GM12878 (cell line): ENCODE data around the gene EEFSEC. TPM values are rescaled to one million over a fixed set of nuclear protein-coding genes. Genes with fewer than 3 reads are reported as not detected.

Experiments
- ATAC-seq: fragments of 200-7000 bp; cut with Tn5 transposase; 3 replicates; pipeline ENCODE4 v1.9.1; 2020; ENCODE audit warnings: mild to moderate bottlenecking, moderate library complexity
- BruUV-seq: library from RNA; stranded (reverse); fragments of 400-500 nt; replicated peaks from 2 replicates; lab custom pipeline; 2021; lab: Mats Ljungman, UMichigan
- CTCF ChIA-PET: fragments of 300-600 bp; sonication (Branson Sonifier 250); formaldehyde crosslinking; extraction: SDS; loops from one replicate; lab custom pipeline; 2021; ENCODE audit warnings: inconsistent platforms; lab: Yijun Ruan, JAX
- POLR2A ChIA-PET: fragments of 350-600 bp; formaldehyde crosslinking; extraction: SDS; loops from one replicate; lab custom pipeline; 2021; ENCODE audit warnings: inconsistent platforms; lab: Charles Lee
- RAD21 ChIA-PET: fragments of 300-600 bp; sonication (Branson Sonifier 250); formaldehyde crosslinking; loops from one replicate; lab custom pipeline; 2023; ENCODE audit warnings: antibody characterized with exemption; ENCODE audit not compliant: unreplicated experiment; lab: Charles Lee
- SMC1A ChIA-PET: fragments of 300-600 bp; sonication (Branson Sonifier 250); formaldehyde crosslinking; loops from one replicate; lab custom pipeline; 2023; ENCODE audit not compliant: unreplicated experiment, uncharacterized antibody; lab: Charles Lee
- DNase-seq: peaks from one replicate; pipeline ENCODE4 v3.0.0-alpha.2; 2011; ENCODE audit warnings: low read depth, low spot score
- FAIRE-seq: peaks from 3 replicates; lab custom pipeline; 2011; peaks lifted over from hg19 to GRCh38; lab: Jason Lieb, UNC
- H2AFZ ChIP-seq: 2 replicates; pipeline ENCODE4 v1.6.0; 2011; ENCODE audit warnings: low read depth, low read length, control low read depth; ENCODE audit not compliant: control insufficient read depth
- H3K27ac ChIP-seq: 2 replicates; pipeline ENCODE4 v1.5.1; 2011; ENCODE audit warnings: control low read depth; ENCODE audit not compliant: control insufficient read depth, insufficient read depth
- H3K27me3 ChIP-seq, 2 experiments: replicated peaks in 1 of 2; 2 replicates each; pipeline versions ENCODE4 v1.6.0 to v1.6.1; 2011; ENCODE audit warnings: low read length in 1 of 2; ENCODE audit not compliant: control insufficient read depth in 2 of 2, insufficient read depth in 2 of 2
- H3K36me3 ChIP-seq, 2 experiments: 2 replicates each; pipeline ENCODE4 v1.5.1; 2011; ENCODE audit warnings: low read length in 1 of 2; ENCODE audit not compliant: control insufficient read depth in 2 of 2, insufficient read depth in 2 of 2
- H3K4me1 ChIP-seq: 2 replicates; pipeline ENCODE4 v1.6.1; 2011; ENCODE audit warnings: mild to moderate bottlenecking, low read length, moderate library complexity, mixed read lengths; ENCODE audit not compliant: control insufficient read depth, insufficient read depth
- H3K4me2 ChIP-seq: 2 replicates; pipeline ENCODE4 v1.6.0; 2011; ENCODE audit warnings: control low read depth; ENCODE audit not compliant: control insufficient read depth, insufficient read depth
- H3K4me3 ChIP-seq: fragments of 200-600 bp; sonication (generic); 2 replicates; pipeline ENCODE4 v1.5.1; 2016
- H3K79me2 ChIP-seq: 2 replicates; pipeline ENCODE4 v1.6.0; 2011; ENCODE audit warnings: low read length; ENCODE audit not compliant: control insufficient read depth, insufficient read depth
- H3K9ac ChIP-seq: 2 replicates; pipeline ENCODE4 v1.8.0; 2011; ENCODE audit warnings: low read length, control low read depth, mixed read lengths; ENCODE audit not compliant: control insufficient read depth, insufficient read depth
- H3K9me3 ChIP-seq: replicated peaks from 3 replicates; pipeline ENCODE4 v1.5.1; 2011; ENCODE audit warnings: mild to moderate bottlenecking, low read length; ENCODE audit not compliant: control insufficient read depth, insufficient read depth
- H4K20me1 ChIP-seq: 2 replicates; pipeline ENCODE4 v1.6.0; 2011; ENCODE audit not compliant: control insufficient read depth, insufficient read depth
- BHLHE40 ChIP-seq, 2 experiments: fragments of 450-650 bp in 1 of 2; IDR thresholded peaks; 2 replicates each; pipeline ENCODE4 v1.6.1; 2011 to 2017; ENCODE audit warnings: low read depth in 2 of 2, borderline replicate concordance in 1 of 2, improper control_type of control experiment in 1 of 2, low read length in 1 of 2, mild to moderate bottlenecking in 1 of 2
- CBX5 ChIP-seq: sonication (generic); IDR thresholded peaks from 2 replicates; pipeline ENCODE4 v1.6.1; 2016; ENCODE audit warnings: low read depth, moderate library complexity, mild to moderate bottlenecking, inconsistent platforms
- DPF2 ChIP-seq: fragments of 450-650 bp; IDR thresholded peaks from 2 replicates; pipeline ENCODE4 v1.6.1; 2017; ENCODE audit warnings: mild to moderate bottlenecking
- FOXM1 ChIP-seq: IDR thresholded peaks from 2 replicates; pipeline ENCODE4 v1.6.1; 2012; ENCODE audit warnings: low read depth, mild to moderate bottlenecking, inconsistent platforms, low read length, moderate library complexity
- IKZF1 ChIP-seq: fragments of 450-650 bp; conservative IDR thresholded peaks from 2 replicates; pipeline ENCODE4 v1.6.1; 2017; ENCODE audit warnings: antibody characterized with exemption, mild to moderate bottlenecking
- NFXL1 ChIP-seq: fragments of 450-650 bp; IDR thresholded peaks from 2 replicates; pipeline ENCODE4 v1.6.1; 2017; ENCODE audit warnings: antibody characterized with exemption, mild to moderate bottlenecking, borderline replicate concordance
- SKIL ChIP-seq: fragments of 450-650 bp; IDR thresholded peaks from 2 replicates; pipeline ENCODE4 v1.6.1; 2017; ENCODE audit warnings: mild to moderate bottlenecking, low read depth, inconsistent platforms; ENCODE audit not compliant: poor library complexity, severe bottlenecking
- SP1 ChIP-seq: IDR thresholded peaks from one replicate; pipeline ENCODE4 v1.6.1; 2011; ENCODE audit warnings: low read depth, low read length
- TCF3 ChIP-seq: IDR thresholded peaks from 2 replicates; pipeline ENCODE4 v1.6.1; 2012; ENCODE audit warnings: low read depth, mild to moderate bottlenecking, low read length, borderline replicate concordance; ENCODE audit not compliant: insufficient read depth
- WGBS: methylation state at CpG from one replicate; pipeline ENCODE4 v1.1.6; 2016; ENCODE audit warnings: low lambda C conversion rate; ENCODE audit not compliant: insufficient replicate concordance, insufficient coverage; ENCODE audit errors: missing lambda C conversion rate; 5-methylcytosine and 5-hydroxymethylcytosine counted together
- in situ Hi-C: fragments of 300-500 bp; cut with MboI; formaldehyde crosslinking; loops from 9 replicates; pipeline ENCODE4 v1.14.3; 2018; ENCODE audit warnings: mixed read lengths
- intact Hi-C: fragments of 100-400 bp; cut with micrococcal nuclease; formaldehyde crosslinking; loops from one replicate; pipeline ENCODE4 v1.14.2; 2022; ENCODE audit not compliant: unreplicated experiment
- polyA plus RNA-seq, 11 experiments: library from polyadenylated mRNA; depleted of rRNA in 4 of 11; unstranded in 6 of 11; stranded (reverse) in 5 of 11; fragments of >200 nt; fragmentation: Nextera tagmentation in 4 of 11; fragmentation: Illumina TruSeq in 1 of 11; extraction: Ambion mirVana in 4 of 11; extraction: Trizol in 1 of 11; gene quantifications; 1 replicate in 1 of 11; 2 replicates in 10 of 11; pipeline versions ENCODE4 v1.2.1 to v1.2.3, GENCODE V29; 2011 to 2016; ENCODE audit warnings: inconsistent platforms in 2 of 11, missing spikeins in 2 of 11, low read depth in 1 of 11
- total RNA-seq, 4 experiments: library from RNA; depleted of rRNA in 3 of 4; stranded (reverse); fragments of >200 nt in 3 of 4; fragmentation: Illumina TruSeq in 1 of 4; extraction: Trizol in 1 of 4; gene quantifications; 2 replicates each; pipeline versions ENCODE4 v1.2.1 to v1.2.3, GENCODE V29; 2013 to 2021

EEFSEC gene
- total and polyA plus RNA-seq, 10 of the 15 experiments (the other 5 are each of a cell fraction or from before 2014, with no cell fraction given), result 0.29 to 29.1 (median 16.1) TPM

DNA sequence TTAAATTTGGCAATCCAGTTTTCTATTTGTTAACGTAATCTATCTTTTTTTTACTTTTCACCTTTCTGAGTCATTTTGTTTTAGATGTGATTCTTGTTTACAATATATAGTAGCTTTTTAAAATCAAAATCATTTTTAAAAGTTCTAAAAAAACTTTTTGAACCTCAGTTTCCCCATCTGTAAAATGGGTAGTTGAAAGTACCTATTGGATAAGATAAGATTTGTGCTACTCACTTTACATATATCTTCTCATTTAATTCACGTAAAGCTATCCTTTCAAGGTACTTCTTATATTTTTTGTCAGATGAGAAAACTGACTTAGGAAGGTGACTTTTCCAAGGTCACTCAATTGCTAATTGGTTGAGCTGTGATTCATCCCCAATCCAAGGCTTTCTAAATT, 153.2 kb downstream of the EEFSEC start:
- no peaks in the 10 kb centered on the region for H3K36me3 ChIP-seq
- no peak overlapping the region for H3K4me2 ChIP-seq
- intact Hi-C loops (no loop called here), in situ Hi-C loops (no loop called here)
- SMC1A ChIA-PET, result interaction anchor here (1.8 kb wide), 1 partner anchor 9 kb away, joined by 5 read pairs; no protein-coding TSS in a partner anchor
- POLR2A ChIA-PET, result no interaction called here
- ATAC-seq, result no peak
- CTCF ChIA-PET, result no interaction called here
- TF ChIP-seq BHLHE40 (IDR thresholded peaks at IDR 0.05; ENCODE audit: borderline replicate concordance in 1 of 2, low read depth in 2 of 2, low read length in 1 of 2), result no peak
- TF ChIP-seq CBX5, result no peak
- no peak for TF ChIP-seq IKZF1
- TF ChIP-seq TCF3, result no peak
- TF ChIP-seq SKIL, result no peak
- TF ChIP-seq FOXM1, result no peak
- TF ChIP-seq SP1, result no peak
- TF ChIP-seq DPF2, result no peak
- TF ChIP-seq NFXL1, result no peak
- no peak overlapping the region for H2AFZ ChIP-seq
- no peaks in the 10 kb centered on the region for H3K27me3 ChIP-seq
- DNase-seq, result no peak
- RAD21 ChIA-PET, result interaction anchor here (1.1 to 1.2 kb wide), 2 partner anchors 16 to 132 kb away, joined by 3 to 4 read pairs; no protein-coding TSS in a partner anchor
- H4K20me1 ChIP-seq, result no peaks in the 10 kb centered on the region
- no TSS peak for BruUV-seq
- H3K4me3 ChIP-seq, result no peak overlapping the region
- no peaks in the 10 kb centered on the region for H3K9me3 ChIP-seq
- FAIRE-seq, result no peak
- 95% methylated on average over 2 of the region's 2 CpGs for WGBS
- H3K9ac ChIP-seq, result no peak overlapping the region
- H3K27ac ChIP-seq, result no peak overlapping the region
- no peaks in the 10 kb centered on the region for H3K4me1 ChIP-seq
- H3K79me2 ChIP-seq, result no peaks in the 10 kb centered on the region
